Brain pericyte (primary cell): ENCODE results near the gene RPRD1A.
A peak's percentile ranks its signal among the peaks of the same experiment; 100 is the strongest.
"Not testable (repeated sequence)": the region's sequence is repeated elsewhere in the genome, so short reads cannot be mapped to it uniquely, and the experiment has no call there.

Experiments used
- DNase-seq: peaks from one replicate; pipeline ENCODE4 v3.0.0-alpha.2; 2012; ENCODE audit warnings: low read depth, low spot score

RPRD1A gene

DNA sequence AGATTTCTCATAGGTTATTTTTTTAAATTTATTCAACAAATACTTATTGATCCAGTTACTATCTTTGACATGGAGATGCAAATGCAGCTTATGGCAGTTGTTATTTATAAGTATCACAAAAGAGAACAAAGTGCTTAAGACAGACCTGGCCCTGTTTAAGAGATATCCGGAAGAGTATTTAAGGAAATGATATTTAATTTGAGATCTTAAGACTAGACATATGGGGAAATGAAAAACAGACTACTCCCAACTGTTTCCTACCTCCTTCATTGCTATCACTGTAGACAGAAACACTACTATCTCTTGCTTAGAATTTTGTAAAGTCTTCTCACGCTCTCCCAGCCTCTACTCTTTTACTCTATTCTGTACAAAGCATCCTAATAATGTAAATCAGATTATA, 36.0 kb downstream of the RPRD1A start:
- no peak for DNase-seq

DNA sequence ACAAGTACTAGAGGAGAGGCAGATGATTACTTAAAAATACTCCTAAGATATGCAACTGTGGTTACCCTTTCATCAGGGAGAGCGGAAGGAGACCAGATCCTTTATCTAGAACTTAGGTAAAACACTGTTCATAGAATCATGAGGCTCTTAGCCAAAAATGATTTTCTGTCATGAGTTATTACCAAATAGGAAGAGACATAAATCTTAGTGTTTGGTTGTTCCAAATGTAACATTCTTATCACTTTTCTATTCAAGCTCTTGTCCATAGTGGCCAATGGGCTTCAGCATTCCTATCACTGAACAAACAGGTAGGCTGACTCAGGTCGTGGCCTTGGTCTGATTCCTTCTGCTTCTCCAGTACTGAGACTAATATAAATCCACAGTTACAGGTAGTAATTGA, 38.5 kb downstream of the RPRD1A start:
- no peak for DNase-seq

DNA sequence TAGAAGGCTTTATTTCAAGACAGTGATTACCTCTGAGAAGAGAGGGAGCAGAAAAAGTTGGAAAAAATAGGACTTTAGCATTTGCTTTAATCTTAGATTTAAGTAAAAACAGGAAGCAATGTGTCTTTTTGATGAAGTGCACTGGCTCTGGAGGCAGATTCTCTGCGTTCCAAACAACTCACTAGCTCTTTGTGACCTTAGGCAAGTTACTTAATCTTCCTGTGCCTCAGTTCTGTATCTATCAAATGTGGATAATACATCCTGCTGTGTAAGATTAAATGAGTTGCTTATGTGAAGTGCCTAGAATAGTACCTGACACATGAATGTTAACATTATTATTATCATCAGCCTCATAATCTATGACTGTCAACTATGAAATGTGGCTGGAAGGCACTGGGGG, 42.3 kb downstream of the RPRD1A start:
- DNase-seq = no peak

DNA sequence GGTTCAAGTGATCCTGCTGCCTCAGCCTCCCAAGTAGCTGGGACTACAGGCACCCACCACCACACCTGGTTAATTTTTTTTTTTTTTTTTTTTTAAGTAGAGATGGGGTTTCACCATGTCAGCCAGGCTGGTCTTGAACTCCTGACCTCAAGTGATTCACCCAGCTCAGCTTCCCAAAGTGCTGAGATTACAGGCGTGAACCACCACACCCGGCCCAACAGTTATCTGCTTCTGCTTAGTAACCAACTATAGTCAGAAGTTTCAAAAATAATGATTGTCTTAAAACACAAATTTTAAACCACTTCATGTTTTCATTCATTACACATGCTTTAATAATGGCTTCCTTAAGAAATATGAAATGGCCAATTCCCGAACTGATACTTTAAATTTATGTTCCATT, 43.1 kb downstream of the RPRD1A start:
- DNase-seq = not testable (repeated sequence)

DNA sequence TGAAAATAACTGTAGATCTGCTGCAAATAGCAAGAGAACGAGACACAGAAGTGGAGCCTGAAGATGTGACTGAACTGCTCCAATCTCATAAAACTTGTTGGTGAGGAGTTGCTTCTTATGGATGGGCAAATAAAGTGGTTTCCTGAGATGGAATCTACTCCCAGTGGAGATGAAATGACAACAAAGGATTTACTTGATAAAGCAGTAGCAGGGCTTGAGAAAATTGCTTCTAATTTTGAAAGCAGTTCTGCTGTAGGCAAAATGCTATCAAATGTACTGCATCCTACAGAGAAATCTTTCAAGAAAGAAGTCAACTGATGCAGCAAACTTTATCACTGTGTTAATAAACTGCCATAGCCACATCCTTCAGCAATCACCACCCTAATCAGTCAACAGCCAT, 44.0 kb downstream of the RPRD1A start:
- no peak for DNase-seq

DNA sequence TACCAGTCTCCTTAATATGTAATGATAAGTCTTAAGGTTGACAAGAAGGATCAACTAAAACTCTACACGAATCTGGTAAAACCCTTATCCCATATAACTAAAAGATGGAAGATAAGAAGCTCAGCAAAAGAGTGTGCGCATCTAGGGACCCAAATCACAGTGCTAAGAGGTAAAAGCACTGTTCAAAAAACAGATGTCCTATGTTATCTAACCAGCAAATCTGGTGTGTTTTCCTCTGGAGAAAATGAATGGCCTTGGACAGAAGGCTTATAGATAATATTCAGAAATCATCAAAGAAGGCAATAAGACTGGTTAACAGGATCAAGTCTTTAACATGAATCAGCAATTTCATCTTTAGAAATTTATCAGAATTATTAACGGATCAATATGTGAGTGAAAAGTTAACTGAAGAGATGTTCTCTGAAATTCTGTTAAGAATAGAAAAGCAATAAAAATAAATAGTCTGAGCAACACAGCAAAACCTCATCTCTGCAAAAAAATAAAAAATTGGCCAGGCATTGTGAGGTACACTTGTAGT, 47.1 kb downstream of the RPRD1A start:
- no peak for DNase-seq

DNA sequence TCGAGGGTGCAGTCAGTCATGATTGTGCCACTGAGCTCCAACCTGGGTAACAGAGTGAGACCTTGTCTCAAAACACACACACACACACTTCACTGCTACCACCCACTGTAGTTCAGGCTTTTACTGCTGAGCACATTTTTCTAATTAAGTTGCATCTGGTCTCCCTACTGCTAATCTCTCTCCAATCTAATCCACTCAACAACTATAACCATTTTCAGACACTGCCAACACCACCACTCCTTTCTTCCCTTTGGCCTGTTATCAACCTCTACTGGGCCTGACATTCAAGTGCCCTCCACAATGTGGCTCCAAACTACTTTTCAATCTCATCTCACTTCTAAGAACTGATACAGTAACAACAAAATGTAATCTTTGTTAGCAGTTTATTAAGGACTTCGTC, 50.1 kb downstream of the RPRD1A start:
- DNase-seq = no peak

DNA sequence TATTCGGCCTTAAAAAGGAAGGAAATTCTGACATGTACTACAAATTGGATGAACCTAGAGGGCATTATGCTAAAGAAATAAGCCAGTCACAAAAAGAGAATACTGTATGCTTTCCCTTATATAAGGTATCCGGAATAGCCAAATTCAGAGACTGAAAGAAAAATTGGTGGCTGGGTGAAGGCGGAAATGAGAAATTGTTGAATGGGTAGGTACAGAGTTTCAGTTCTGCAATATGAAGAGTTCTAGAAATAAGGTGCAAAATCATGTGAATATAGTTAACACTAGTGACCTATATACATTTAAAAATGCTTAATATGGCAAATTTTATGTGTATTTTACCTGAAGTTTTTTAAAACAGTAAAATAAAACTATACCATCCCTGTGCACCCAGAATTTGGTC, 51.7 kb downstream of the RPRD1A start:
- DNase-seq = no peak

DNA sequence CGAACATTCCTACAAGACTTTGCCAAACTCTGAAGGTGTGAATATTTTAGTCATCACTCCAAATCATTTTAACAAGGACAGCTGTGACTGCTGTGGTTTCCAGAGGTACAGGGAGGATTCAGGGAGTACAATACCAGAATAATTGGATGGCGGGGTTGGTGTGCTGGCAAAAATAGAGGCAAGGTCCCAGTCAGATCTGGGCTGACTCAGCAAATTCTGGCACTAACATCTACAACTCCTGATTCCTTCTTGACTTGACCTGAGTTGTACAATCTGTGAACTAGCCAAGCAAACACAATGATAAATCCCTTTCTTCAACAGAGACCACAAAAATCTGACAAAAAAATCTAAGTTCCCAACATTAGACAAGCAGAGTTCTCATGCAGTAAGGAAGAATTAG, 54.5 kb downstream of the RPRD1A start:
- DNase-seq = no peak

DNA sequence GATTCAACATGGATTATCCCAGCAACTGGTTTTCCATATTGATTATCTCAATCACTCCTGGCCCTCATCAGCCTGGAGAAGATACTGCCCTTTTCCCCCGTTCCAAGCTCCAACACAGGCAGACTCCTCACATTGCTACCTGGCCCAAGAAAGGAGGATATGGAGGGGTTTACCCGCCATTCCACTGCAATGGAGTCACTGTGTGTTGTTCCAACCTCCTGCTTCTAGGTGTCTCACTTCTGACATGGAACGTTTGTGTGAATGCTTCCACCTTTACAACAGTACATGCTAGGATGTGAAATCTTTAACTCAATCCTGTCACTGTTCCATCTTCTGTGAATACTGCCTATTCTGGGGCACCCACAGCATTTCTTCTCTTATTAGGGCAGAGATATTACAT, 58.1 kb downstream of the RPRD1A start:
- DNase-seq = no peak

DNA sequence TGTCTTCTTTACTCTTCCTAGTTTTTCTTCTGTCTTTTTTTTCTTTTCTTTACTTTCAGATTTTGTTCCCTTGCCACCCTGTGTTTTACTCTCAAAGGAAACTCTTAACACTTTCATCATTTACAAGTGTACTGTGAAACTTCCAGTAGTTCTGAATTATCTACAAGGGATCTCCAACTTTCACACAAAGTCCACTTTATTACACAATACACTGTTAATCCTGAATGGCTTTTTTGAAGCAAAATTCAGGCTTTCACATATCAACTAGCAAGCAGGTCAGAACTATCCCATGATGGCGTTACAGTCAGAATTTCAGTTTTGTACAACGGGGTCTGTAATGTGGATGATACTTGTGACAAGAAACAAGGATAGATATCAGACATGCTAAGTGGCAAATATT, 60.4 kb downstream of the RPRD1A start:
- no peak for DNase-seq

DNA sequence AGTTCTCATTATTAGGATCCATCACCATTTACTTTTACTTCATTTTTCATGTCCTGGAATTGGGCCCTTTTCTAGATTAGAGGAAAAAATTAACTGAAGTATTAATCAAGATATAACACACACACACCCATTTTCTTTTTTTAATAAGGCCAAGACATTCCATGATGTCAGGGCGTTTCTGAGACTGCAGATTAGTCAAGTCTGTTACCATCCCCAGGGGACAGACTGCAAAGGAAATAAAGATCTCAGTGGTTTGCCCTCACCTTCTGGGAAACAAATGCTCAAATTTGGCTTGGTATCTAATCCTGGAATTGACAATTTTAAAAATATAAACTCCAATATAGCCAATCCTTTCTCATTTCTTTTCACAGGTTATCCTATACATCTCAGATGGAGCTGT, 67.4 kb downstream of the RPRD1A start:
- no peak for DNase-seq

DNA sequence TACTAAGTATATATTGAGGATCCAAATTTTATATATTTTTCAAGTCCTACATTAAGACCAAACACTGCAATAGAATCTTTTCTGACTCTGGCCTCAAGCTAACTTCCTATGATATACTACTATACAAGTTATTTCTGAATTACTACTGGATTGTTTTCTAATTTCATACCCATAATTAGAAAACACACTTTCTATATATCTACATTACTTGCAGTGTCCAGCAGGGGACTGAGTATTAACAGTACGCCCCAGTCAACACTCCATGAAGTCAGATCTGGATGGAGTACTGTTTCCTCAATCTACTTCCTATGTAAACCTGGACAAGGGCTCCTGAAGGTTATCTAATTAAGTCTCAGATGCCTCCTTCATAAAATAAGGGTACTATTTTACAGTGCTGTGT, 68.4 kb downstream of the RPRD1A start:
- DNase-seq = no peak

DNA sequence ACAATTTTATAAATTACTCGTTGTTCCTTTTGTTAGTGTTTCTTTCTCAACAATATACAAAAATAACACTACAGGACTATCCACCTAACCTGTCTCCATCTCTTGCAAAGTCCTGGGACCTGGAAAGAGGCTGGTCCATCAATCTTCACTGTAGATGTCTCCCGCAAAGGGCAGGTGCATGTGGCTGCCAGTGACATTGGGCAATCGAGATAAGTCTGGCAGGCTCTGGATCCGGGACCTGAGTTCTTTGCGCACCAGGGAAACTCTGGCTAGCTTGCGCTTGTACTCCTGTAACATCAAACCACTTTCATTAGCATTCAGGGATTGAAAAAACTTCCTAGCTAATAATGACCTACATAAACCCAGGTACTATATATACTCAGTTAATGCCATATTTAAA, 74.3 kb downstream of the RPRD1A start:
- no peak for DNase-seq

DNA sequence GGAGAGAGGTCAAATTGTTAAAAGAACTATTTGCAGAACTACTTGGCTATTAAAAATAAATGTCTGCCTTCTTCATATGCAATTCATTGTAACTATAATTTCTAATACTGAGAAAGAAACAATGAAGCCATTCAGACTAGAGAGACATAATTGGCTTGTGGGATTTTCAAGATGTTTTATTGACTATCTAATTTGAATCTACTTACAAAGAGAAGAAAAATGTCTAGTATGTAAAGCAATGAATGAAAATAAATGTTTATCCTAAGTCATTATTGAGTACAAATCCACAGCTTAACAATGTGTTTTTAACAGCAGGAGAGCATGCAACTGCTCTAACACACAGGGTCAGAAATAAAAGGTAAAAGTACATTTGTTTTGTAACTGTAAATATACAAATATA, 75.7 kb downstream of the RPRD1A start:
- no peak for DNase-seq

DNA sequence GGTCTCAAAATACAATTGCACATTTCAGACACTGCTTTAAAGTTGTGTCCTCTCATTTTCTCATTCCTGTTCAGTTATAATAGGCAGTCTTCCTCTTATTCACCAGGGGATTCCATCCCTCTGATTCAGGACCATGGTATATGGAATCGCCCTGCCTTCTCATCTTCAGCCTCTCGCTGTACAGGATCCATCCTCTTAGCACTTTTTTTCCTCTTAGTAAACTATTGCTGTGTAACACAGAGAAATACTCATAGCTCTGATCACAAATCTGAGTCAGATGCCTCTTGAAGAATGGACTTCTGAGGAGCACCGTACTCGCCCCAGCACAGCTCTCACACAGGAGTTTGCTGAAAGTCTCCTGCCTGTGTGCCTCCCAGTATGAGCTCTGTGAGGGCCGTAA, 83.5 kb downstream of the RPRD1A start:
- no peak for DNase-seq

DNA sequence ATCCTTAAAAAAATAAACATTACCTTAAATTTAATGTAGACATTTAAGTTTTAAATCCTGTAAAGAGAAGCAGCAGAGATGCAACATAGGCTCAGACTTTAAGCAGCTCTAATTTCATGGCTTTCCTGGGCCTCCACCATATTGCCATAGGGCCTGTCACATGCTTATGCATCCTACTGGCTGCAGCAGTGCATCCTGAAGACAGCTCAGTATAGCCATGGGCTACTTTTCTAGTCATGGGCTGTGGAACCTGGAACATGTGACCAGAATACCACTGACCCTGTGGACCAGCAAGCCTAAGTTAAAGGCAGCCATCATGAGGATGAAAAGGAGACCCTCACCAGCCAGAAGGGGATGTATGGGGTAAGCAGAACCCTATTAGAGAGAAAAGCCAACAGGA, 84.2 kb downstream of the RPRD1A start:
- DNase-seq = no peak

DNA sequence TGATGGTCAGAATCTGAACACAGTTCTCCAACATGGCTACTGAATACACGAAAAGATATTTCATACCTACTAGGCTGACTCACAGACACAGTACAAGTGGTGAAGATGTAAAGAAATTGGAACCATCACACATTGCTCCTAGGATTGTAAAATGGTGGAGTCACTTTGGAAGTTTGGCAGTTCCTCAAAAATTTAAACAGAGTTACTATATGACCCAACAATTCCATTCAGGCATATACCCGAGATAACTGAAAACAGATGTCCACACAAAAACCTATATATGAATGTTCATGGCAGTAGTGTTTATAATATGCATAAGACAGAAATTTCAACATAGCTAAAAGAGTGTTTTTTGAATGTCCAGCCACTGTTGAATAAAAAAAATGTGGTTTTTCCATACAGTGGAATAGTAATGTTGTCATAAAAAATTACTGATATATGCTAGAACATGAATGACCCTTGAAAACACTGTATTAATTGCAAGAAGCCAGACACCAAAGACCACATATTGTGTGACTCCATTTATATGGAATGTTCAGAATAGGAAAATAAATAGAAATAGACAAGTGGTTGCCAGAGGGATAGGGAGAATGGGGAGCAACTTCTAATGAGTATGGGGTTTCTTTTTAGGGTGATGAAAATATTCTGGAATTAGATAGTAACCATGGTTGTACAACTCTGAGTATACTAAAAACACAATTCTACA, 84.8 kb downstream of the RPRD1A start:
- DNase-seq = no peak

DNA sequence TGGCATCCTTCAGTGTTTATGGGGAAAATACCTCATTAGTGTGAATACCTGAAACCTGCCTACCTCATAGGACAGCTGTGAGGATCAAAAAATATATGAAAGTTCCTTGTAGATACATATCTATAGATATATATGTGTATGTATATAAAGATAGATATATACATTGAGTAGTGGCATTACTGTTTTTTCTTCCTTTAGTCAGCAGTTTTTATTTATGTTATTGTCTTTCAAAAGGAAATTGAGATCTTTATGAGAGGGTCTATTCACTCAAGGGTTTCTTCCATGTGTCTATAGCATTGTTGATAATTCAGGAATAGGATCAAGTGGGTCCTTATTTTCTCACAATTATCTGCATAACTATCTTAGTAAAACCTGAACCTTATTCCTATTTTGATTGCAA, 88.2 kb downstream of the RPRD1A start:
- DNase-seq = no peak

DNA sequence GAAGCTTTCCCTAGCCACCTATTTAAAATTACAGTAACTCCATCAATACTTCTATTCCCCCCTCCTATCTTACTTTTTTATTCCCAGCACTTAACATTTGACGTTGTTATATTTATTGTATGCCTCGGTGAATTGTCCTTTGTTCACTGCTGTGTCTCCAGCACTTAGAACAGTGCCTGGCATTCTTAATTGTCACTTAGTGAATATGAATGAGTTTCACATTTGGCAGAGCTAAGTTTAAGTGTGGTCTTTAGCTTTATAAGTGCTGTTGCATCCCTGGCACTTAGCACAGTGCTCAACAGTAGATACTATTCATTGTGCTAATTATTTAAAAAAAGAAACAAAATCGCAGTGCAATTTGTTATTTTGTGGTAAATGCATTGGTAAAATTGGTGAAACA, 93.2 kb downstream of the RPRD1A start:
- no peak for DNase-seq

DNA sequence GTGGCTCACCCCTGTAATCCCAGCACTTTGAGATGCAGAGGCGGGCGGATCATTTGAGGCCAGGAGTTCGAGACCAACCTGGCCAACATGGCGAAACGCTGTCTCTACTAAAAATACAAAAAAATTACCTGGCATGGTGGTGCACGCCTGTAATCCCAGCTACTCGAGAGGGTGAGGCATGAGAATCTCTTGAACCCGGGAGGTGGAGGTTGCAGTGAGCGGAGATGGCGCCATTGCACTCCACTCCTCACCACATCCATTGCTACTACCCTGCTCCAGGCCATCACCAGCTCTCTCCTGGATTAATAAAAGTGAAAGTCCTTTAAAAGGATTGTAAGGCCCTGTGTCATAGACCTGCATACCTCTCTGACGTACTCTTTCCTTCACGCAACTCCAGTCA, 93.7 kb downstream of the RPRD1A start:
- no peak for DNase-seq

DNA sequence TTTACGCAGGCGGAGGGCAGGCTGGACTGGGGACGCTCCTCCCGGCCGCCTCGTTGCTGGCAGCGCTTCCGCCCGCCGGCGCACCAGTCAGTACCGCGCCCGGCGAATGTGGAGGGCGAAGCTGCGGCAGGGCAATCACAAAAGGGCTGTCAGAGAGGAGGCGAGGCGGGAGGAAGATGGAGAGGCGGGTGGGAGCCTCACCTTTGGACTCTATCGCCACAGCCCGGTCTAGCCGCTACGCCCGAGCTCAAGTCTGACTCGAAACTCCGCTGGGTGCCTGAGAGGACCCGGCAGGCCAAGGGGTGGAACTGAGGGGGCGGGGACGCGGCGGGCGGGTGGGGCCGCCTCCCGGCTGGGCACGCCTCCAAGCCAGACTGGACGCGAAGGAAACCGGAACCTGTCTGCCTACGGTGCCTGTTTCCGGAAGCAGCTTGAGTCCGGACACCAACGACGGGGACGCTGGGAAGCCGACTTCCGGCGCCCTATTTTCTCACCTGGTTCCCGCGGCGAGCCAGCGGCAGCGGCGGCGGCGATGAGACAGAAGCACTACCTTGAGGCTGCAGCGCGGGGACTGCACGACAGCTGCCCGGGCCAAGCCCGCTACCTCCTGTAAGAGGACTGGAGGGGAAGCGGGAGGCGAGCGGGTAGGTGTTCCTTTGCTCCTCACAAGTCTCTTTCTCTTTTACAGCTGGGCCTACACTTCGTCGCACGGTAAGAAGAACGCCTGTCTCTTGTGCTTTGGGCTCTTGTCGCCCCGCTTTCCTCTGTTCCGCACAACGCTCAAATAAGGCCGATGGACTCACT, 95.0 kb downstream of the RPRD1A start, which contains the start of gene RMP24:
RMP24 (plus strand) TSS at position 483 of the 804 bp plus-strand sequence.
- peak; percentile 76 for DNase-seq

DNA sequence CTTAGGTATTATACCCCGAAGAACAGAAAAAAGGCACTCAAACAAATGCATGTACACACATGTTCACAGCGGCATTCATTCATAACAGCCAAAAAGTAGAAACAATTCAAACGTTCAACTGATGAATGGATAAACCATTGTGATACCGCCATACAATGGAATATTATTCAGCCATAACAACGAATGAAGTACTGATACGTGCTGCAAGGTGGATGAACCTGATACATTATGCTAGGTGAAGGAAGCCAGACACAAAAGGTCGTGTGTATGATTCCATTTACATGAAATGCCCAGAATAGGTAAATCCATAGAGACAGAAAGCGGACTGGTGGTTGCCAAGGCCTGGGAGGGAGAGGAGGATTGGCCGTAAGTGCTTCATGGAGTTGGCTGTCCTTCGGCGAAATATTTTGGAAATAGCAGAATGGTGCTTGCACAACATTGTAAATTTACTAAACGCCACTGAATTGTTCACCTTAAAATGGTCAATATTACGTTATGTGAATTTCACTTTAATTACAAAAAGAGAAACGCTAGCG, 95.6 kb downstream of the RPRD1A start:
- DNase-seq = peak; percentile 15
